ENCODE results near the gene XPO4. TPM values are rescaled to one million over a fixed set of nuclear protein-coding genes. Genes with fewer than 3 reads are reported as not detected.

The XPO4 gene
- total and polyA plus RNA-seq, 2 of the 13 experiments (the other 11 are each of a cell fraction or from before 2014, with no cell fraction given): 8.4 to 24.8 TPM

- 0 out of 2 replicates have a peak overlapping the region, but pooled peaks have one; percentile 24 for H3K4me2 ChIP-seq (ENCODE audit: low read depth, low read length)
- in situ Hi-C loops (cut with HindIII; ENCODE audit: extremely low pct_ligation_motif_present, low pct_unique_long_range_greater_than_20kb): loop anchor here (10.0 kb wide), 2 partner anchors 218 to 738 kb away; partner anchors contain the start of gene IL17D
These were observed 20.7 kb upstream of the XPO4 start for GRCh38 chr13:20923272-20923671.

More at GRCh38 chr13:20923272-20923671, 20.7 kb upstream of the XPO4 start:
- H3K36me3 ChIP-seq (replicated peaks in 1 of 2; ENCODE audit: control insufficient read depth in 1 of 2, insufficient read depth in 2 of 2, low read length in 2 of 2): no peaks in the 10 kb centered on the region
- H3K9me3 ChIP-seq (ENCODE audit: low read length): no peaks in the 10 kb centered on the region
- H3K79me2 ChIP-seq (ENCODE audit: insufficient read depth, low read length): no peaks in the 10 kb centered on the region
- intact Hi-C loops (cut with micrococcal nuclease; ENCODE audit: unreplicated experiment): loop anchor here (5.0 to 10.0 kb wide), 3 partner anchors 58 to 741 kb away; no protein-coding TSS in a partner anchor
- H2AFZ ChIP-seq (ENCODE audit: low read length): peak overlapping the region; percentile 54
- no peaks in the 10 kb centered on the region for H3K27me3 ChIP-seq (ENCODE audit: control insufficient read depth in 1 of 2, insufficient read depth in 2 of 2, low read length in 2 of 2)
- no peak overlapping the region for H3K27ac ChIP-seq (ENCODE audit: extremely low read length, insufficient read depth, low read length)
- TF ChIP-seq SPEN (CRISPR knock-in tag; IDR thresholded peaks at IDR 0.05; ENCODE audit: low read depth): no peak
- TF ChIP-seq ZNF383 (CRISPR knock-in tag; IDR thresholded peaks at IDR 0.05; ENCODE audit: borderline replicate concordance): no peak
- TF ChIP-seq NR2C2 (CRISPR knock-in tag; IDR thresholded peaks at IDR 0.05; ENCODE audit: borderline replicate concordance): no peak
- TF ChIP-seq ZMAT5 (CRISPR knock-in tag; IDR thresholded peaks at IDR 0.05; ENCODE audit: borderline replicate concordance, low read depth): no peak
- TF ChIP-seq MEIS2 (CRISPR knock-in tag; IDR thresholded peaks at IDR 0.05): no peak
- no peak for TF ChIP-seq ETV6 (CRISPR knock-in tag; conservative IDR thresholded peaks at IDR 0.05)
- no peak for TF ChIP-seq TFDP2 (CRISPR knock-in tag; IDR thresholded peaks at IDR 0.05)
- 46% methylated on average over 4 of the region's 4 CpGs for WGBS (ENCODE audit: low lambda C conversion rate)
- H3K4me3 ChIP-seq (replicated peaks in 1 of 3; ENCODE audit: insufficient read depth in 1 of 3, low read depth in 2 of 3, low read length in 3 of 3): no peak overlapping the region
- peaks cover 31% of the 10 kb centered on the region for H3K4me1 ChIP-seq (ENCODE audit: insufficient read depth, low read length)
- DNase-seq (ENCODE audit: low spot score): no peak
- no peak for FAIRE-seq
- peak; percentile 31; the same call in 2 of the 3 replicates for ATAC-seq
- BruUV-seq (replicated peaks): no TSS peak
- H3K9ac ChIP-seq (ENCODE audit: insufficient read depth, low read depth, low read length): no peak overlapping the region
- ChIA-PET POLR2A (no interaction called here), CTCF (ENCODE audit: low intra/inter-chr PET ratio, low total read pairs) (no interaction called here)
- H4K20me1 ChIP-seq (ENCODE audit: insufficient read depth, low read length): no peaks in the 10 kb centered on the region

Measured in HepG2 (cell line).